Measurements from ENCODE around the gene NTPCR.
"Not testable (repeated sequence)": the region's sequence is repeated elsewhere in the genome, so short reads cannot be mapped to it uniquely, and the experiment has no call there.

The NTPCR gene

DNA sequence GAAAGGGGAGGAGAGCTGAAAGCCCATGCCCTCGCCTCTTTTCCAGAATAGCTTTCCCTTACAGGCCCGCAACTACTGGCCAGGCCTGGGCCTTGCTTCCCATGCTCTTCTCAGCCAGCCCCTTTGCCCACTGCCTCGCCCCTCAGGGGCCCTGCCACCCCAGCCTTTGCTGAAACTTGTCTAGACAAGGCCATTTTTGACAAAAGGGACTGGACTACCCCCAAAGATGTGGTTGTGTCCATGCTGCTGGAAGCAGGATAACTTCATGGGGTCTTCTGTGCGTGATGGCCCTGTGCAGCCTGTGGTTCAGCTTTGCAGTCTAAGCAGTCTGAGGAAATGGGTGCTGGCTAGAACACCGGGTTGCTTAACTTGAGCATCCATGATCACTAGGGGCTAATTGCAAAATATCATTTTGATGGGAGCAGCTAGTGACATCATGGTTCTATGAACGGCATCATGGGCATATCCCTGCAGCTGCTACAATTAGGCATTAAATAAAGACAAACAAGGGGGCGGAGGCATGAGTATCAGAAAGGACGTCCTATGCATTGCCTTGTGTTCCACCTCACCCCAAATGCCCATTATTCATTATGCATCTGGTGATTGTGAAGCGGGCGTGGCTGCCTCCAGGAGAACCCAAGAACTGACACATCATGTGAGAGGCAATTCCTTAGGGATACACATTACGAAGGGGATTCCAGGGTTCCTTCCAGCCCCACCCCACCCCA lies 36.8 kb downstream of the NTPCR start:
- no peak for DNase-seq

- DNase-seq: no peak
Observed at GRCh38 chr1:232987774-232988140, 37.3 kb downstream of the NTPCR start.

GRCh38 chr1:232988572-232989040 lies 38.2 kb downstream of the NTPCR start:
- no peak for DNase-seq

- no peak for DNase-seq
Observed at GRCh38 chr1:232990176-232991128, 40.0 kb downstream of the NTPCR start.

DNA sequence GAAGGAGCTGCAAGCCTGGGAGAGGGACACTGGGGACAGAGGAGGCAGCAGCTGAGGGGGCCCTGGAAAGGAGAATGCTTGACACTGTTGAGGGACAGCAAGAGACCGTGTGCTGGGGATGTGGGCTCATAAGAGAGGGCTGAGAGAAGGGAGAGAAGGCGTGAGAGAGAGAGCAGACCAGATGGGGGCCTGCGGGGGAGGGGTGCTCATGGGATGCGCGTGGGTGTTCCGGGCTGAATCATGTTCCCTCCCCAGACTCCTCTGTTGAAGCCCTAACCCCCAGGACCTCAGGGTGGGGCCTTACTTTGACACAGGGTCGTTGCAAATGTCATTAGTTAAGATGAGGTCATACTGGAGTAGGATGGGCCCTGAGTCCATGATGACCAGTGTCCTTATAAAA lies 40.8 kb downstream of the NTPCR start:
- DNase-seq: no peak

GRCh38 chr1:232992227-232992626 lies 41.8 kb downstream of the NTPCR start:
- no peak for DNase-seq

DNA sequence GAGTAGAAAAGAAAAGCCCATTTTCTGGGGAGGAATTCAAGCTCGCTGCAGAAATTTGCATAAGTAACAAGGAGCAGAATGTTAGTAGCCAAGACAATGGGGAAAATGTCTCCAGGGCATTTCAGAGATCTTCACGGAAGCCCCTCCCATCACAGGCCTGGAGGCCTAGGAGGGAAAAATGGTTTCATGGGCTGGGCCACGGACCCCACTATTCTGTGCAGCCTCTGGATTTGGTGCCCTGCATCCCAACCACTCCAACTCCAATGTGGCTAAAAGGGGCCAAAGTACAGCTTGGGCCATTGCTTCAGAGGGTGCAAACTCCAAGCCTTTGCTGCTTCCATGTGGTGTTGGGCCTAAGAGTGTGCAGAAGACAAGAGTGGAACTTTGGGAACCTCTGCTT lies 43.1 kb downstream of the NTPCR start:
- DNase-seq: no peak

DNA sequence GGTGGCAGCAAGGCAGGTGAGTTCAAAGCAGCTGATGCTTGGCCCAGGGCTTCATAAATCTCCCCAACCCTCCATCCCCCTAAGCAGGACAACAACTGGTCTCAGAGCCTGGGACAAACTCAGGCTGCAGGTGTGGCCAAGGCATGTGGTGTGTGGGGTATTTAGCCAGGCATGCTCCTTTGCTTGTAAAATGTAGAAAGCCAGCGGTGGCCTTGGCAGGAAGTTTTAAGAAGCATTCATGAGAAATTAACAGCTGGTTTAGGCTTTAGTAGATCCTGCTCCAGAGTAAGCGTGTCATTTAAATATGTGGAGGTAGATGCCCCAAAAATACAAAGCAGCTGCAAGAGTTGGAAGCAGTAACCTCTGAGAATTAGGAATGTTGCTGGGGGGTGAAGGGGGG lies 44.8 kb downstream of the NTPCR start:
- no peak for DNase-seq

- no peak for DNase-seq
Observed at GRCh38 chr1:232996143-232996542, 45.7 kb downstream of the NTPCR start.

DNA sequence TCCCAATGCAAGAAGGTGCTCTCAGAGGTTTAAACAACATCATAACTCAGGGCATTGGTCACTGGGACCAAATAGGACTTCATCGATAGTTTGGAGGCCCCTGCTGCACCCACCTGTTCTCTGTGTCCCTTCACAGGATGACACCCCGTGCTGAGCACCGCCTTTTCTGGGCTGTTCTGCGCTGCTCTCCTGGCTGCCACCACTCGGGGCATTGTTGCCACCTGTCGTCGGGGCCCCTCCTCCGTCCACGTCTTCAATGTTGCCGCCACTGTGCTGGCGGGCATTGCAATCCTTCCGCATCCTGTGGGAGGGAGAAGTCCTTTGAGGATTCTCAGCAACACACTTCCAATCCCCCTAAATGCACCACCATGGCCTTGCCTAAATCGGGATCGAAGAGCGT lies 47.7 kb downstream of the NTPCR start:
- no peak for DNase-seq

DNA sequence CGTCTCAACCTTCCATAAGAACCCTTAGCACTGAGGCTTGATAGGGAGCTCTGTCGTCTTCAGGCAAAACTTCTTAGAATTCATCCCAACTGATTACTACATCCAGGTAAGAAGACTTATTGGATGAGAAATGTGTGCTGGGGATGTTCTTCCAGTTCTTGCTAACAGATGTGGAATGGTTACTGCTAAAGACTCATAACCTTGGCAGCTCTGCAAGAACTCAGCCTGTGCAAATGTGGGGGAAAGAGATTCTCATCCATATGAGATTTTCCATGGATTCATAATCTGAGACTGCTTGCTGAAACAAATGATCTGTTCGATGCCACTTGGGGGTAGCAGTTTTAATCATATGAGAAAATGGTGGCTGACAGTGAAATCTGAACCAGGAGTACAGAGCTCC lies 48.2 kb downstream of the NTPCR start:
- no peak for DNase-seq

DNA sequence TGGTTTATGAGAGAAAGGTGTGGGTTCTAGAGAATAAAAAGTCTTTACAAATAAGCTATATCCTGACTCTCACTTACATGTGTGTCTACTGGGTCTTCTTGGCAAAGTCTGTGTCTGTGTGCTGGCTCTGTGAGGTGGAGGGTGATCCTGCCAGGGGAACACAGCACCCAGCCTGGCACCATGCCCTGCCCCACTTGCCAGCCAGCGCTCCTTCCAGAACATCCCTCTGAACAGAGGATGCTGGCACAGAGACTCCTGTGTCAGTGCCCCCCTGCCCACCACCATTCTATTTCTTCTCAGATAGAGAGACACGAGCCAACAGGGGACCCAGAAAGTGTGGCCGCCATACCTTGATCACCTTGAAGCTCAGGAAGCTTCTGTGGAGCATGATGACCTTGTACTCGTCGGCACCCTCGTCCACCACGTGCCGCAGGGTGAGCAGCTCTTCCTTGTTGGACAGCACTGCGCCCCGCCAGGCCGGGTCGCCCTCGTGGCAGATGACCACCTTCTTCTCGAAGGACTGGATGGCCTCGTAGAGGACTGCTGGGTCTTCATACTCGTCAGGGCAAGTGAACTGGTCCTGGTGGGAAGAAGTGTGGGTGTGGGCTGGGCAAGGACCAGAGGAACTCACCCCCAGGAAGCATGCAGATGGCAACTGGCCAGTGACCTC lies 49.7 kb downstream of the NTPCR start:
- DNase-seq: no peak

DNA sequence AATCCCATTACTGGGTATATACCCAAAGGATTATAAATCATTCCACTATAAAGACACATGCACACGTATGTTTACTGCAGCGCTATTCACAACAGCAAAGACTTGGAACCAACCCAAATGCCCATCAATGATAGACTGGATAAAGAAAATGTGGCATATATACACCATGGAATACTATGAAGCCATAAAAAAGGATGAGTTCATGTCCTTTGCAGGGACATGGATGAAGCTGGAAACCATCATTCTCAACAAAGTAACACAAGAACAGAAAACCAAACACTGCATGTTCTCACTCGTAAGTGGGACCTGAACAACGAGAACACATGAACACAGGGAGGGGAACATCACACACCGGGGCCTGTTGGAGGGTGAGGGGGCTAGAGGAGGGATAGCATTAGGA lies 53.2 kb downstream of the NTPCR start:
- DNase-seq: not testable (repeated sequence)

DNA sequence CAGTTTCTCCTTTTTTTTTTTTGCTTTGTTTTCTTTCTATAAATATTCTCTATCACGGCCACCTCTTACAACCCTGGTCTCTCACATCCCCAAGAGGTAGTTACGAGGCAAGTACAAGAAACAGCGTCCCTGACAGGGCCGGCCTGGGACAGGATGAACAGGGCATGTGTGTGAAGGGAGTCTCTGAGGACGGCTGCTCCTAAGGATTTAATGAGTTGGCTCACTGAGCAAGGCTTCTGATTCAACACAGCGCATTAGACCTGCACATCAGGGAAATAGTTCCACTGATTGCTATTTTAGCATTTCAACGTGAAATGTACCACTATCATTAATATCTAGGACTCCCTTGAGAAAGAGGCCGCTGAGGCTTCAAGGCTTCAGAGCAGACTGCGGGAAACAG lies 54.0 kb downstream of the NTPCR start:
- no peak for DNase-seq

GRCh38 chr1:233005156-233005555 lies 54.7 kb downstream of the NTPCR start:
- DNase-seq: no peak

- DNase-seq: no peak
Observed at GRCh38 chr1:233005703-233006102, 55.3 kb downstream of the NTPCR start.

DNA sequence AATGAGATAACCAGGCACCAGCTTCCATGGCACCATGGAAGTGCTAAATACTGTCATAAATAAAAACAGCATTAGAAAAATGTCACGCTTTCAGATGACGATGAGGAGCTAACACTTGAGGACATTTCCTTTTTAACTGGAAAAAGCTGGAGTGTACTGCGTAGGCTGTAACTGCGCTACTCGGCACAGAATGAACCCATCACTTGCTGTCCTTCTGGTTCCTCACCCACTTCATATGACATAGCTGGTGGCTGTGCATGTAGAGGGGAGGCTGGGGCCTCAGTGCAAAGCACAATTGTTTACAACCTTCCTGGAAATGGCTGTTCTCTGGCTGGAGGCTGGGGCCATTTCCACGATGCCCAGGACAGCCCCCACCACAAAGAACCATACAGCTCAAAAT lies 55.7 kb downstream of the NTPCR start:
- no peak for DNase-seq

GRCh38 chr1:233006541-233006973 lies 56.1 kb downstream of the NTPCR start:
- no peak for DNase-seq

- DNase-seq: no peak
Observed at GRCh38 chr1:233010146-233010545, 59.7 kb downstream of the NTPCR start.

DNA sequence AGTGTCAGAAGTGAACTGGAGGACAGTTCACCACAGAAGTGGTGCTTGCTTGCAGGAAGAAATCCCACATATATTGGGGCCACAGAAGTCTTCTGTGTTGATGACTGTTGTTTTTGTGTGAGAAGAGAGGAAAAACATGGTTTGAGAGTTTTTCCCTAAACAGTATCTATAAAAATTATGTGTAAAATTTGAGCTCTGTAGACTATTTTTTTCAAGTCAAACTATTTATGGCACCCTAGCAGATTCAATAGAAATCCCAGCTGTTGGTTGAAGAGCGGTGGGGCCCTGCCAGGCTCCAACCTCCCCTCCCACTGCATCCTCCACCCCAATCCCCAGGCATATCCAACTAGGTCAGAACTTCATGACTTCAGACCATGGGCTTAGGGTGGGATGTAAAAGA lies 61.6 kb downstream of the NTPCR start:
- no peak for DNase-seq

GRCh38 chr1:233015965-233016364 lies 65.6 kb downstream of the NTPCR start:
- DNase-seq: no peak

DNA sequence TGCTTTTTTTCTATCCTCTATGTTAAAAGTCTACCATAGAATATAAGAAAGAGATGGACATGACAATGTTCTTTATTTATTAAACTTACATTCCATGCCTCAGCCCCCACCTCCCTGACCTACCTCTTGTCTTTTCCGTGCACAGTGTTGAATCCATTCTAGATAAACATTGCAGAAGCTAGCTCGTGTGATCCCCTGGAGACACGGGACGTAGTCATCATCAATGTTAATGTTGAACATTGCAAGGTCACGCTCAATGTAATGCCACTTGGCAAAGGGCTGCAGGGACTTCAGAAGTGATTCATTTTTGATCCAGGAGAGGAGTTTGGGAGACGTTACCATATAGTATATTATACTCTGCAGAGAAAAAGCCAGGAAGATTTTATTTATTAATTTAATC lies 66.4 kb downstream of the NTPCR start:
- no peak for DNase-seq

- no peak for DNase-seq
Observed at GRCh38 chr1:233019083-233019482, 68.7 kb downstream of the NTPCR start.

Data from cortex of kidney (tissue), 1 donor.